IMR-90 (cell line): ENCODE data around the gene IQUB. TPM values are rescaled to one million over a fixed set of nuclear protein-coding genes. Genes with fewer than 3 reads are reported as not detected.

Experiments
- ATAC-seq: fragments of 200-7000 bp; cut with Tn5 transposase; 2 replicates; pipeline ENCODE4 v1.9.1; 2020; ENCODE audit warnings: low read depth, mild to moderate bottlenecking, moderate library complexity
- BruUV-seq: library from RNA; stranded (reverse); fragments of 400-500 nt; replicated peaks from 2 replicates; lab custom pipeline; 2021; lab: Mats Ljungman, UMichigan
- CTCF ChIA-PET: fragments of 300-600 bp; formaldehyde crosslinking; extraction: SDS; loops from one replicate; lab custom pipeline; 2021; ENCODE audit warnings: antibody characterized with exemption; lab: Yijun Ruan, JAX
- POLR2A ChIA-PET: fragments of 300-600 bp; sonication (Branson Sonifier 250); formaldehyde crosslinking; loops from one replicate; lab custom pipeline; 2022; ENCODE audit warnings: antibody characterized with exemption; ENCODE audit not compliant: unreplicated experiment; lab: Charles Lee
- DNase-seq: peaks from one replicate; pipeline ENCODE4 v3.0.0; 2013
- H2AFZ ChIP-seq: replicated peaks from 2 replicates; pipeline ENCODE3; 2013; ENCODE audit warnings: low read length, mild to moderate bottlenecking; ENCODE audit not compliant: poor library complexity
- H2AK5ac ChIP-seq: 2 replicates; pipeline ENCODE4 v1.6.1; 2013; ENCODE audit warnings: low read depth, low read length, inconsistent platforms
- H2AK9ac ChIP-seq: replicated peaks from 2 replicates; pipeline ENCODE3; 2013; ENCODE audit warnings: mild to moderate bottlenecking, low read depth, low read length, moderate library complexity; ENCODE audit not compliant: poor library complexity
- H2BK120ac ChIP-seq: 2 replicates; pipeline ENCODE4 v1.6.1; 2013; ENCODE audit warnings: low read depth, low read length, inconsistent platforms
- H2BK15ac ChIP-seq: 3 replicates; pipeline ENCODE4 v1.6.1; 2013; ENCODE audit warnings: low read depth, low read length, inconsistent platforms
- H2BK20ac ChIP-seq: 2 replicates; pipeline ENCODE4 v1.6.1; 2013; ENCODE audit warnings: low read depth, mild to moderate bottlenecking, inconsistent platforms, low read length, moderate library complexity
- H2BK5ac ChIP-seq: 2 replicates; pipeline ENCODE4 v1.6.1; 2013; ENCODE audit warnings: mild to moderate bottlenecking, low read depth, low read length, inconsistent platforms; ENCODE audit not compliant: poor library complexity, severe bottlenecking
- H3K14ac ChIP-seq: replicated peaks from 2 replicates; pipeline ENCODE4 v1.6.1; 2013; ENCODE audit warnings: low read depth, low read length, inconsistent platforms
- H3K18ac ChIP-seq: 2 replicates; pipeline ENCODE4 v1.6.1; 2013; ENCODE audit warnings: low read depth, low read length, control low read depth
- H3K23ac ChIP-seq: 2 replicates; pipeline ENCODE4 v1.6.1; 2013; ENCODE audit warnings: low read depth, low read length, inconsistent platforms
- H3K27ac ChIP-seq: 2 replicates; pipeline ENCODE4 v1.5.1; 2013; ENCODE audit warnings: mild to moderate bottlenecking, control low read depth, low read length; ENCODE audit not compliant: insufficient read depth
- H3K27me3 ChIP-seq: 2 replicates; pipeline ENCODE4 v1.6.1; 2013; ENCODE audit warnings: low read length; ENCODE audit not compliant: control insufficient read depth, insufficient read depth
- H3K36me3 ChIP-seq: 2 replicates; pipeline ENCODE4 v1.6.1; 2013; ENCODE audit warnings: low read length, mixed read lengths; ENCODE audit not compliant: control insufficient read depth, insufficient read depth
- H3K4ac ChIP-seq: 2 replicates; pipeline ENCODE4 v1.6.1; 2013; ENCODE audit warnings: low read depth, low read length, inconsistent platforms
- H3K4me1 ChIP-seq: 2 replicates; pipeline ENCODE4 v1.6.1; 2013; ENCODE audit warnings: low read length, mixed read lengths; ENCODE audit not compliant: control insufficient read depth, insufficient read depth
- H3K4me2 ChIP-seq: 2 replicates; pipeline ENCODE4 v1.6.1; 2013; ENCODE audit warnings: low read depth, mild to moderate bottlenecking, control low read depth, low read length, moderate library complexity
- H3K4me3 ChIP-seq: 2 replicates; pipeline ENCODE4 v1.5.1; 2013; ENCODE audit warnings: low read depth, mild to moderate bottlenecking, control low read depth, low read length, moderate library complexity; ENCODE audit not compliant: insufficient read depth
- H3K56ac ChIP-seq: 2 replicates; pipeline ENCODE4 v1.6.1; 2013; ENCODE audit warnings: low read length, inconsistent platforms; ENCODE audit not compliant: insufficient read depth; ENCODE audit errors: extremely low read depth
- H3K79me1 ChIP-seq, 2 experiments: 2 replicates each; pipeline ENCODE4 v1.6.1; 2013; ENCODE audit warnings: low read length in 2 of 2, inconsistent platforms in 1 of 2, low read depth in 1 of 2
- H3K9ac ChIP-seq: 2 replicates; pipeline ENCODE4 v1.6.1; 2013; ENCODE audit warnings: low read depth, low read length, control low read depth
- H3K9me1 ChIP-seq: 2 replicates; pipeline ENCODE4 v1.6.1; 2013; ENCODE audit warnings: low read length, inconsistent platforms; ENCODE audit not compliant: insufficient read depth
- H3K9me3 ChIP-seq: 2 replicates; pipeline ENCODE4 v1.6.1; 2013; ENCODE audit warnings: low read length; ENCODE audit not compliant: control insufficient read depth, insufficient read depth
- H4K20me1 ChIP-seq: 2 replicates; pipeline ENCODE4 v1.6.1; 2013; ENCODE audit warnings: low read length, inconsistent platforms; ENCODE audit not compliant: insufficient read depth
- H4K5ac ChIP-seq: 2 replicates; pipeline ENCODE4 v1.6.1; 2013; ENCODE audit warnings: mild to moderate bottlenecking, low read depth, low read length, control low read depth
- H4K8ac ChIP-seq, 2 experiments: 2 replicates each; pipeline ENCODE4 v1.6.1; 2013; ENCODE audit warnings: low read depth in 2 of 2, low read length in 2 of 2, control low read depth in 1 of 2, inconsistent platforms in 1 of 2
- H4K91ac ChIP-seq: 2 replicates; pipeline ENCODE4 v1.6.1; 2013; ENCODE audit warnings: low read depth, low read length, inconsistent platforms; ENCODE audit not compliant: insufficient read depth
- FOS ChIP-seq: fragments of 150-350 bp; IDR thresholded peaks from 2 replicates; pipeline ENCODE4 v1.6.1; 2016; ENCODE audit warnings: low read depth, low read length
- POLR2A ChIP-seq: IDR thresholded peaks from 2 replicates; pipeline ENCODE4 v1.6.1; 2012; ENCODE audit warnings: mild to moderate bottlenecking, low read depth, low read length
- WGBS, 2 experiments: methylation state at CpG; one replicate each; pipeline versions ENCODE4 v1.1.5 to v1.1.7; 2013; ENCODE audit warnings: missing lambda C conversion rate in 2 of 2; ENCODE audit not compliant: insufficient read length in 1 of 2; ENCODE audit errors: extremely low coverage in 2 of 2; 5-methylcytosine and 5-hydroxymethylcytosine counted together
- dilution Hi-C: fragments of 300-500 bp; cut with HindIII; formaldehyde crosslinking; loops from one replicate; pipeline ENCODE4 v1.14.3; 2018; ENCODE audit warnings: low sequenced_read_pairs; ENCODE audit not compliant: unreplicated experiment
- in situ Hi-C: fragments of 300-500 bp; cut with MboI; formaldehyde crosslinking; loops from 3 replicates; pipeline ENCODE4 v1.14.3; 2019; ENCODE audit warnings: low sequenced_read_pairs, inconsistent platforms, mixed read lengths
- intact Hi-C: fragments of 100-400 bp; cut with micrococcal nuclease; formaldehyde crosslinking; loops from 2 replicates; pipeline ENCODE4 v1.10.0; 2022
- polyA plus RNA-seq, 3 experiments: library from polyadenylated mRNA; depleted of rRNA; stranded (reverse); fragments of >200 nt; gene quantifications; 2 replicates each; pipeline ENCODE4 v1.2.3, GENCODE V29; 2012; ENCODE audit warnings: low replicate concordance in 1 of 3
- total RNA-seq: library from RNA; depleted of rRNA; stranded (reverse); fragments of >200 nt; gene quantifications from 2 replicates; pipeline ENCODE4 v1.2.3, GENCODE V29; 2012
- TF ChIP-seq, protein P1 (sequence below): conservative IDR thresholded peaks from 2 replicates; pipeline ENCODE4 v1.5.1; 2012; ENCODE audit warnings: mild to moderate bottlenecking, low read depth, low read length, improper control_type of control experiment

IQUB gene
- total and polyA plus RNA-seq, 2 of the 4 experiments (the other 2 are of a cell fraction), result 0.05 to 0.18 TPM

GRCh38 chr7:123498601-123499000, 35.8 kb downstream of the IQUB start:
- no peak overlapping the region for H2AK5ac ChIP-seq
- H2BK15ac ChIP-seq, result no peak overlapping the region
- H3K56ac ChIP-seq, result no peak overlapping the region
- no peak overlapping the region for H4K91ac ChIP-seq
- no peak overlapping the region for H3K4ac ChIP-seq
- H2BK20ac ChIP-seq, result no peak overlapping the region
- no peak overlapping the region for H3K4me3 ChIP-seq
- H4K20me1 ChIP-seq, result no peaks in the 10 kb centered on the region
- H2AK9ac ChIP-seq, result no peak overlapping the region
- H3K36me3 ChIP-seq, result no peaks in the 10 kb centered on the region
- no peak overlapping the region for H3K18ac ChIP-seq
- WGBS, 2 experiments, result no CpG with 5 or more reads among the region's 2 CpGs
- H3K79me1 ChIP-seq, result no peaks in the 10 kb centered on the region
- POLR2A ChIA-PET, result no interaction called here
- TF ChIP-seq POLR2A (no peak), FOS (no peak)
- TF ChIP-seq, protein P1, sequence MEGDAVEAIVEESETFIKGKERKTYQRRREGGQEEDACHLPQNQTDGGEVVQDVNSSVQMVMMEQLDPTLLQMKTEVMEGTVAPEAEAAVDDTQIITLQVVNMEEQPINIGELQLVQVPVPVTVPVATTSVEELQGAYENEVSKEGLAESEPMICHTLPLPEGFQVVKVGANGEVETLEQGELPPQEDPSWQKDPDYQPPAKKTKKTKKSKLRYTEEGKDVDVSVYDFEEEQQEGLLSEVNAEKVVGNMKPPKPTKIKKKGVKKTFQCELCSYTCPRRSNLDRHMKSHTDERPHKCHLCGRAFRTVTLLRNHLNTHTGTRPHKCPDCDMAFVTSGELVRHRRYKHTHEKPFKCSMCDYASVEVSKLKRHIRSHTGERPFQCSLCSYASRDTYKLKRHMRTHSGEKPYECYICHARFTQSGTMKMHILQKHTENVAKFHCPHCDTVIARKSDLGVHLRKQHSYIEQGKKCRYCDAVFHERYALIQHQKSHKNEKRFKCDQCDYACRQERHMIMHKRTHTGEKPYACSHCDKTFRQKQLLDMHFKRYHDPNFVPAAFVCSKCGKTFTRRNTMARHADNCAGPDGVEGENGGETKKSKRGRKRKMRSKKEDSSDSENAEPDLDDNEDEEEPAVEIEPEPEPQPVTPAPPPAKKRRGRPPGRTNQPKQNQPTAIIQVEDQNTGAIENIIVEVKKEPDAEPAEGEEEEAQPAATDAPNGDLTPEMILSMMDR, result no peak
- H2BK5ac ChIP-seq, result no peak overlapping the region
- ATAC-seq (no peak), DNase-seq (no peak)
- no peaks in the 10 kb centered on the region for H3K9me3 ChIP-seq
- H4K8ac ChIP-seq, result no peak overlapping the region
- H3K4me2 ChIP-seq, result no peak overlapping the region
- intact Hi-C loops (loop anchor here (10.0 kb wide), 1 partner anchor 136 kb away; no protein-coding TSS in a partner anchor), in situ Hi-C loops (no loop called here), dilution Hi-C loops (no loop called here)
- H3K9me1 ChIP-seq, result no peaks in the 10 kb centered on the region
- H3K27ac ChIP-seq, result no peak overlapping the region
- no peak overlapping the region for H3K23ac ChIP-seq
- H3K27me3 ChIP-seq, result no peaks in the 10 kb centered on the region
- no peak overlapping the region for H3K14ac ChIP-seq
- no peak overlapping the region for H4K5ac ChIP-seq
- H3K4me1 ChIP-seq, result no peaks in the 10 kb centered on the region
- CTCF ChIA-PET, result interaction anchor here (0.7 kb wide), 1 partner anchor 10 kb away, joined by 3 read pairs; no protein-coding TSS in a partner anchor
- no peak overlapping the region for H2BK120ac ChIP-seq
- H3K9ac ChIP-seq, result no peak overlapping the region
- no peak overlapping the region for H2AFZ ChIP-seq
- BruUV-seq, result no TSS peak
